22Rv1 (cell line): ENCODE data around the gene SHMT2.

Experiments
- CTCF ChIP-seq: fragments of 450-650 bp; IDR thresholded peaks from 2 replicates; pipeline ENCODE4 v1.5.1; 2017; ENCODE audit warnings: mild to moderate bottlenecking
- ZFX ChIP-seq: fragments of 450-650 bp; IDR thresholded peaks from 2 replicates; pipeline ENCODE4 v1.6.1; 2017; ENCODE audit warnings: antibody characterized with exemption, borderline replicate concordance

GRCh38 chr12:57203791-57204190 is 25.7 kb upstream of the SHMT2 start:
- TF ChIP-seq CTCF (no peak), ZFX (no peak)
